Measurements from ENCODE around the gene TMEM88.

- TF ChIP-seq EZH2 (IDR thresholded peaks at IDR 0.05; ENCODE audit: insufficient read depth, poor library complexity, severe bottlenecking) (no peak), EZH2phosphoT487 (IDR thresholded peaks at IDR 0.05; ENCODE audit: insufficient read depth, low read depth) (no peak)
Observed at GRCh38 chr17:7834957-7835813, 19.7 kb upstream of the TMEM88 start.
